Activated B cell treated with CpG ODN at 0.5 μM for 24 hours (primary cell): ENCODE measurements around the gene FNIP1. TPM values are rescaled to one million over a fixed set of nuclear protein-coding genes. Genes with fewer than 3 reads are reported as not detected.

ENCODE experiments used
- ATAC-seq: fragments of 200-7000 bp; cut with Tn5 transposase; one replicate; pipeline ENCODE4 v1.10.0; 2021; ENCODE audit warnings: low read depth, mild to moderate bottlenecking, moderate library complexity
- CTCF ChIA-PET: fragments of 350-600 bp; sonication (Branson Sonifier 250); formaldehyde crosslinking; loops from one replicate; lab custom pipeline; 2021; ENCODE audit warnings: antibody characterized with exemption; lab: Charles Lee
- POLR2A ChIA-PET: fragments of 350-600 bp; sonication (Branson Sonifier 250); formaldehyde crosslinking; loops from one replicate; lab custom pipeline; 2021; ENCODE audit warnings: antibody characterized with exemption; lab: Charles Lee
- DNase-seq: peaks from one replicate; pipeline ENCODE4 v3.0.0; 2022
- H3K27ac Mint-ChIP-seq: one replicate; pipeline ENCODE4 v1.8.0; 2020; ENCODE audit warnings: mixed read lengths
- H3K27me3 Mint-ChIP-seq: one replicate; pipeline ENCODE4 v1.8.0; 2021; ENCODE audit warnings: mixed read lengths
- H3K36me3 Mint-ChIP-seq: one replicate; pipeline ENCODE4 v1.8.0; 2021; ENCODE audit warnings: low read depth, mixed read lengths
- H3K4me1 Mint-ChIP-seq: one replicate; pipeline ENCODE4 v1.8.0; 2021; ENCODE audit warnings: mixed read lengths
- H3K4me3 Mint-ChIP-seq: one replicate; pipeline ENCODE4 v1.8.0; 2020; ENCODE audit warnings: mild to moderate bottlenecking, mixed read lengths
- H3K9me3 Mint-ChIP-seq: one replicate; pipeline ENCODE4 v1.8.0; 2020; ENCODE audit warnings: mixed read lengths
- intact Hi-C: fragments of 100-400 bp; cut with micrococcal nuclease; formaldehyde crosslinking; loops from one replicate; pipeline ENCODE4 v1.15.1; 2024
- total RNA-seq: library from RNA; stranded (reverse); gene quantifications from 2 replicates; pipeline ENCODE4 v1.2.3, GENCODE V29; 2022
- TF ChIP-seq, protein P1 (sequence below): fragments of 200-600 bp; IDR thresholded peaks from one replicate; pipeline ENCODE4 v1.8.0; 2022; ENCODE audit warnings: antibody characterized with exemption, mild to moderate bottlenecking

Gene FNIP1
- total RNA-seq, 1 donor from 2014 or later = 34.0 TPM

- intact Hi-C loops = loop anchor here (5.0 kb wide), 1 partner anchor 335 kb away; no protein-coding TSS in a partner anchor
- no peak for DNase-seq
- POLR2A ChIA-PET = interaction anchor here (0.7 to 2.2 kb wide), 3 partner anchors 33 to 344 kb away, joined by 4 to 5 read pairs (median 5); no protein-coding TSS in a partner anchor
- Mint-ChIP-seq H3K9me3 (no peaks in the 10 kb centered on the region), H3K27ac (no peak overlapping the region), H3K36me3 (peaks cover 74% of the 10 kb centered on the region), H3K27me3 (no peaks in the 10 kb centered on the region), H3K4me1 (peaks cover 30% of the 10 kb centered on the region), H3K4me3 (no peak overlapping the region)
- TF ChIP-seq, protein P1, sequence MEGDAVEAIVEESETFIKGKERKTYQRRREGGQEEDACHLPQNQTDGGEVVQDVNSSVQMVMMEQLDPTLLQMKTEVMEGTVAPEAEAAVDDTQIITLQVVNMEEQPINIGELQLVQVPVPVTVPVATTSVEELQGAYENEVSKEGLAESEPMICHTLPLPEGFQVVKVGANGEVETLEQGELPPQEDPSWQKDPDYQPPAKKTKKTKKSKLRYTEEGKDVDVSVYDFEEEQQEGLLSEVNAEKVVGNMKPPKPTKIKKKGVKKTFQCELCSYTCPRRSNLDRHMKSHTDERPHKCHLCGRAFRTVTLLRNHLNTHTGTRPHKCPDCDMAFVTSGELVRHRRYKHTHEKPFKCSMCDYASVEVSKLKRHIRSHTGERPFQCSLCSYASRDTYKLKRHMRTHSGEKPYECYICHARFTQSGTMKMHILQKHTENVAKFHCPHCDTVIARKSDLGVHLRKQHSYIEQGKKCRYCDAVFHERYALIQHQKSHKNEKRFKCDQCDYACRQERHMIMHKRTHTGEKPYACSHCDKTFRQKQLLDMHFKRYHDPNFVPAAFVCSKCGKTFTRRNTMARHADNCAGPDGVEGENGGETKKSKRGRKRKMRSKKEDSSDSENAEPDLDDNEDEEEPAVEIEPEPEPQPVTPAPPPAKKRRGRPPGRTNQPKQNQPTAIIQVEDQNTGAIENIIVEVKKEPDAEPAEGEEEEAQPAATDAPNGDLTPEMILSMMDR = no peak
- ATAC-seq = peak; percentile 31
- CTCF ChIA-PET = no interaction called here
Observed at GRCh38 chr5:131672776-131673175, 124.0 kb downstream of the FNIP1 start.

- ChIA-PET CTCF (no interaction called here), POLR2A (interaction anchor here (0.7 to 2.2 kb wide), 3 partner anchors 33 to 344 kb away, joined by 4 to 5 read pairs (median 5); no protein-coding TSS in a partner anchor)
- H3K27me3 Mint-ChIP-seq = no peaks in the 10 kb centered on the region
- ATAC-seq (no peak), DNase-seq (no peak)
- intact Hi-C loops = loop anchor here (2.0 to 5.0 kb wide), 2 partner anchors 37 to 335 kb away; partner anchors contain the start of gene RAPGEF6
- TF ChIP-seq, protein P1 = no peak
- no peaks in the 10 kb centered on the region for H3K9me3 Mint-ChIP-seq
- no peak overlapping the region for H3K27ac Mint-ChIP-seq
- peaks cover 71% of the 10 kb centered on the region for H3K36me3 Mint-ChIP-seq
- H3K4me1 Mint-ChIP-seq = peaks cover 30% of the 10 kb centered on the region
- H3K4me3 Mint-ChIP-seq = no peak overlapping the region
Observed at GRCh38 chr5:131671994-131672655, 124.7 kb downstream of the FNIP1 start.

DNA sequence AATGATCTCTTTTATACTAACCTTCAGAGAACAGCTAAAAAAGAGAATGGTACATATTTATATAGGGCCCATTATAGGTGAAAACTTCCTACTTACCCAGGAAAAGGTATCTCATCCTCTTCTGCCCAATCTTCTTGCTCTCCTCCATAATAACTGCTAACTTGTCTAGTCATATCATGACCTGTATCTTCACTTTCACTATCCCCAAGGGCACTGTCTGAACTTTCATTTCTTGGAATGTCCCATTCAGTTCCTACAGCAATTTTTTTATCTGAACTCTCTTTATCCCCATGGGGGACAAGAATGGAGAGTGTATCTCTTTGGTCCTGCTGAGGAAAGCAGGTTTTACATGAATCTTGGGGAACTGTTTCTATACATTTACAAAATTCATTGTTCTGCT, 125.4 kb downstream of the FNIP1 start:
- Mint-ChIP-seq H3K27ac (peak overlapping the region; percentile 1), H3K4me1 (peaks cover 30% of the 10 kb centered on the region), H3K4me3 (no peak overlapping the region), H3K9me3 (no peaks in the 10 kb centered on the region), H3K27me3 (no peaks in the 10 kb centered on the region), H3K36me3 (peaks cover 69% of the 10 kb centered on the region)
- ChIA-PET CTCF (interaction anchor here (1.0 kb wide), 1 partner anchor 336 kb away, joined by 3 read pairs; no protein-coding TSS in a partner anchor), POLR2A (no interaction called here)
- intact Hi-C loops = loop anchor here (2.0 to 5.0 kb wide), 2 partner anchors 37 to 336 kb away; partner anchors contain the start of gene RAPGEF6
- no peak for DNase-seq
- peak; percentile 37 for ATAC-seq
- TF ChIP-seq, protein P1 = no peak

DNA sequence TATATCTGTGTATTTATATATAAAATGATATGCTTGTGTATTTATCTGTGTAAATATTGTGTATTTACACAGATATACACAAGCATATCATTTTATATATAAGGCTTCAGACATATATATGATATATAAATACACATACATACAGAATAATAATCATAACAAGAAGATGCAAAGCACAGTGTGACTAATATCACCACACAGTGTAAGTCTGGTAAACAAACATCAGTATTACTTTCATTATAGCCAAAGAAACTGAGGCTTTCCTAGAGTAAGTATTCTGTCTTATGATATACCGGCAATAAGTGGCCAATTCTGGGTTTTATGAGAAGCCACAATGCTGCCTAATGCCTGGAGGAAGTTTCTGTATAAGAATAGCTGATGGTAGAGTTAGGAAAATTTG, 131.9 kb downstream of the FNIP1 start:
- Mint-ChIP-seq H3K4me3 (no peak overlapping the region), H3K27me3 (no peaks in the 10 kb centered on the region), H3K27ac (no peak overlapping the region), H3K9me3 (peaks cover 11% of the 10 kb centered on the region), H3K4me1 (no peaks in the 10 kb centered on the region), H3K36me3 (peaks cover 70% of the 10 kb centered on the region)
- ChIA-PET POLR2A (interaction anchor here (0.6 kb wide), 1 partner anchor 155 kb away, joined by 4 read pairs; no protein-coding TSS in a partner anchor), CTCF (no interaction called here)
- TF ChIP-seq, protein P1 = no peak
- intact Hi-C loops = loop anchor here (2.0 to 5.0 kb wide), 2 partner anchors 16 to 32 kb away; no protein-coding TSS in a partner anchor
- ATAC-seq = no peak
- DNase-seq = no peak

DNA sequence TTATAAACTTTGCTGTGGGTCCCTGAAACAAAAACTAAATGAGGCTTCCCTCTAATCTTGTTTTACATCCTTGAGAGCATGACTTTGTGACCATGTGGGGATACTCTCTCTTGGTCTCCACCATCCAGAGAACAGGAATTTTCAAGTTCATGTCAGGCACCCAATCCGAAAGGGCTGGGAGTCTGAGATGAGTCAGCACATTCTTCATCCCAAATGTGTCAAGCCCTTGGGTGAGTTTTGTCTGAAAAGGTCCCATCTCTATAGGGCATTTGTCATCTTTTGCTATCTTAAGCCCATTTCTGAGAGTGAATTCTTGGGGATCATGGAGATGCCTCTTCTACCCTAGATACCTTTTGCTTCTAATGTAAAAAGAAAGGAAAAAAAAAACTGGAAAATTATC, 134.9 kb downstream of the FNIP1 start:
- no peak overlapping the region for H3K4me3 Mint-ChIP-seq
- H3K27ac Mint-ChIP-seq = no peak overlapping the region
- DNase-seq (no peak), ATAC-seq (no peak)
- peaks cover 69% of the 10 kb centered on the region for H3K36me3 Mint-ChIP-seq
- ChIA-PET POLR2A (no interaction called here), CTCF (no interaction called here)
- H3K9me3 Mint-ChIP-seq = peaks cover 11% of the 10 kb centered on the region
- intact Hi-C loops = loop anchor here (5.0 kb wide), 1 partner anchor 35 kb away; no protein-coding TSS in a partner anchor
- TF ChIP-seq, protein P1 = no peak
- no peaks in the 10 kb centered on the region for H3K27me3 Mint-ChIP-seq
- H3K4me1 Mint-ChIP-seq = no peaks in the 10 kb centered on the region
